ENCODE data around the gene SCRT2.
A peak's percentile ranks its signal among the peaks of the same experiment; 100 is the strongest.
"Not testable (repeated sequence)": the region's sequence is repeated elsewhere in the genome, so short reads cannot be mapped to it uniquely, and the experiment has no call there.

SCRT2 gene

DNA sequence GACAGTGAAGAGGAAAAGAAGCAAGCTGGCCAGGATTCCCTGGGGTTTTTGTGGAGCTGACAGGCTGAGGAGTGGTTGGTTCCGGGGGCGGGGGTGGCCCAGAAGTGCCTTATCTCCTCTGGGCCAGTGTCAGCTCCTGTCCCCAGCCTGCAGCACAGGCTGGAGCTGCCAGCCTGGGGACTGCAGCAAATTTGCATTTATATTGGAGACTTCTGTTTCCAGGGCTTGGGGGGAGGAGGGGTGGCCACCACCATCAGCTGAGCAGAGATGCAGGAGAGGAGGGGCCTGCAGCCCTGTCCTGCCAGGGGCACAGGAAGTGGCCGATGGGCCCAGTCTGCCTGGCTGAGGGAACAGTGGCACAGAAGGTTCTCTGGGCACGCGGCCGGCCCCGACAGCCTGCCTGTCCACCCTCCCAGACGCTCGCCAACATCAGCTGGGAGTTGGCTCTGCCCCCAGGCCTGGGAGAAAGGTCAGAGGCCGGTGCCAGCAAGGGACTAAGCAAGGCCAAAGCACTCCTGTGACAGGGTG is 24.3 kb upstream of the SCRT2 start:
- DNase-seq = no peak

DNA sequence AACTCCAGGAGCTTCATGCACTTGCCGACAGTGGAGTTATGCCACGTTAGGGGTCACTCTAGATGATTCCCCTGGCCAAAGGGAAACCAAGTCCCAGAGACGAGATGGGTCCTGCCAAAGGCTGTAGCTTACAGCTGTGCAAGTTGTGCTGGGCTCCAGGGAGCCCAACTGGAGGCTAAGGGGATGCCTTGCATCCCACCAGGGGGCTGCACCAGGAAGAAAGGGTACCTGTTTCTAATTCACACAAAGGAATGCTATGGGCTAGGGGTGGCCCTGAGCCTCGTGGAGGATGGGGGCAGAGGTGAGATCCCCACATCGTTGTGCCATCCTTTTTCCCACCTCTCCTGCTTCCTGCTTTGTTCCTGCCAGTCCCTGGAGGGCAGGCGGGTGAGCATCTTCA is 23.7 kb upstream of the SCRT2 start:
- no peak for DNase-seq

DNA sequence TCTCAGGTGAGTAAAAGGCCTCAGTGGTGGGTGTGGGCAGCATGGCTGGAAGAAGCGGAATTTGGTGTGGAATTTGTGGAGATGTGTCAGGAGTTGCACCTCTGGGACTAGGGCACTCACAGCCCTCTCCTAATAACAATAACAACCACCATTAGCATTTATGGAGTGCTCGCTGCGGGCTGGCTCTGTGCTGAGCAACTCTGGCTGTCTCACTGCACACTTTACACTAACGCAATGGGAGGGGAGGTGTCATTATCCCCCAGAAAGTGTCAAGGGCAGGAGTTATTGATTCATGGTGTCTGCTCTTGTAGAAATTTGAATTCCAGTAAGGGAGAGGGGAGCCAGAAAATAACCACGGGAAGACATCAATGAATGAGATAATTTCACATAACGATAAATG is 22.7 kb upstream of the SCRT2 start:
- no peak for DNase-seq

DNA sequence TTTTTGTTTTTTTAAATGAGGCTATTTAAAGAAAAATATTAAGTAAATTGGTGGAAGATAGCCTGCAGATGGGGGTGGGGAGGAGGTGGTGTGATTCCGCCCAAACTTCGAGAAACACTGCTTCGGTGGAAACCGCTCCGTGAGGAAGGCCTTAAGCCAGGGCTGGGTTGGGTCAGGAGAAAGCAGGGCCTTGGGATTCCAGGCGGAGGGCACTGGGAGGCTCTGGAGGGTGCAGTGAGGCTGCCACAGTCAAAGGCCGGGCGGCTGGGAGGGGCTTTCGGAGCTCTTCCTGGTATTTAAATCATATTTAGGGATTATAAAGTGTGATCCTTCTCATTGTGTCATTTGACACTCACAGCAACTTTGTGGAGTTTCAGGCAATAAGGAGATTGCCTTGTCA is 22.2 kb upstream of the SCRT2 start:
- no peak for DNase-seq

DNA sequence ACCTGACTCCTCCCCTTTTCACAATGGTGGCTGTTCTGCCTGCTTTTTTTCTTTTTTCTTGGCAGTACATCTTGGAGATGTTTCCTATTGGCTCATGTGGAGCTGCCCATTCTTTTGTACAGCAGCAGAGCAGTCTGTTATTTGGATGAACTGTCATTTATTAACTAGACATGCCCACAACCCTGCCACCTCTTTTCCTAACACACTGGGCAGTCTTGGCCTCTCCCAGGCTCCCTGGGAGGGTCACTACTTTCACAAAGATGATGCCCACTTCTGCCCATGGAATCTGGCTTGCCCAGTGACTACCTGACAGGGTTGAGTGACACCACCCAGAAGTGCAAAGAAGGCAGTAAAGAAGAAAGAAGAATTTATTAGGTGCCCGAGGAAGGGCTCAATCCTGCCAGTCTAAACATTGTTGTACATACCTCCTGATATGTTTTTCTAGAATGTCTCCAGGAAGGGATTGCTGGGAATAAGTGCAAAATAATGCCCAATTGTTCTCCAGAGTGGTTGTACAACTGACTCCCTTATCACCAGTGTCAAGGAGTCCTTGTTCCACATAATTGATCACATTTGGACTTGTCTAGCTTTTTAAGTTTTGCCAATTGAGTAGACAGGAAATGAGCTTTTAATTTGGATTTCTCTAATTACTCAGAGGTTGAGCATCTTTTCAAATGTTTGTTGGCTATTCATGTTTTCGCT is 19.7 kb upstream of the SCRT2 start:
- no peak for DNase-seq

DNA sequence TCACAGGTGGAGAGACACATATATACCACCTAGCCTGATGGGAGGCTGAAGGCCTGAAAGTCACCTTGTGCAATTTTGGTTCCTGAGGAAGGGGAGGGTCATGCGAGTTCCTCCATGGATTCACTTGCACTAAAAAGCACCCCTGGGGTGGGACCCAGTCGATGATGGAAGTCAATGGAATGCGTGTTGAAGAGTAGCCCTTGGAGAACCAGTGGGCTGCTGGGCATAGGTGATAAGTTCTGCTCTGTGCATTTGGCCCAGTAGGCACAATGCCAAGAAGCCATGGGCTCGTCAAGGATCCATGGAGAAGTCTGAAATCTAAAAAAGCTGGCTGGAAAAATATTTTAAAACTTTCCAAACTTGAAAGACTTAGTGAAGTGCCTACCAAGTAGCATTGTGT is 18.9 kb upstream of the SCRT2 start:
- DNase-seq = no peak

DNA sequence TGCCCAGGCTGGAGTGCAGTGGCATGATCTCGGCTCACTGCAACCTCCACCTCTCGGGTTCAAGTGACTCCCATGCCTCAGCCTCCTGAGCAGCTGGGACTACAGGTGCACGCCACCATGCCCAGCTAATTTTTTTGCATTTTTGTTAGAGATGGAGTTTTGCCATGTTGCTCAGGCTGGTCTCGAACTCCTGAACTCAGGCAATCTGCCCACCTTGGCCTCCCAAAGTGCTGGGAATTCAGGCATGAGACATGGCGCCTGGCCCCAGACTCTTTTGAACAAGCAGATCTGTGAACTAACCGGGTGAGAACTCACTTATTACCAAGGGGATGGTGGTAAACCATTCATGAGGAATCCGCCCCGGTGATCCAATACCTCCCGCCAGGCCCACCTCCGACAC is 18.2 kb upstream of the SCRT2 start:
- DNase-seq = not testable (repeated sequence)

DNA sequence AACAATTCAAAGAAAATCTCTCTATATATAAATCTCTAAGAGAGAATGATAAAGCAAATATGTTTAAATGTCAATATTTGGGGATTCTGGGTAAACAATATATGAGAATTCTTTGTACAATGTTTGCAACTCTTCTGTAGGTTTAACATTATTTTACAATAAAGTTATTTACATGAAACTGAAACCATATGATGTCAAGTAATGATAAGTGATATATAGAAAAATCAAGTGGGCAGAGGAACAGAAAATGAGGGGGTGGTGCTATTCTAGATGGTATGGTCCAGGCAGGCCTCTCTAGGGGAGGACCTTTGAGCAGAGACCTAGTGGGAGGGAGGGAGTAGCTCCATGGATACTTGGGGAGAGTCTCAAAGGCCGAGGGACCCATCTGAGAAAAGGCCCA is 16.4 kb upstream of the SCRT2 start:
- DNase-seq = no peak

DNA sequence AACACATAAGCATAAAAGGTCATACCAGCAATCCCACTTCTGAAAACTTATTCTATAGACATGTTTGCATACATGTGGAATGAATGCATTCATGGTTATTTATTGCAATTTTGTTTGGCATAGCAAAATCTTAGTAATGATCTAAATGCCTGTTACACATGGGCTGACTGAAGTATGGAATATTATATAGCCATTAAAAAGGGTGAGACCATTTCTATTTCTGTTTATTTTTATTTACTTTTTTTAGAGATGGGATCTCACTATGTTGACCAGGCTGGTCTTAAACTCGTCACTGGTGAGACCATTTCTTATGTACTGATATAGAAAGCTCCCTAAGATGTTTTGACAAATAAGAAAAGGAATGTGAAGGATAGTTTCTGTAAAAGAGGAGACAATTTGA is 14.3 kb upstream of the SCRT2 start:
- DNase-seq = no peak

DNA sequence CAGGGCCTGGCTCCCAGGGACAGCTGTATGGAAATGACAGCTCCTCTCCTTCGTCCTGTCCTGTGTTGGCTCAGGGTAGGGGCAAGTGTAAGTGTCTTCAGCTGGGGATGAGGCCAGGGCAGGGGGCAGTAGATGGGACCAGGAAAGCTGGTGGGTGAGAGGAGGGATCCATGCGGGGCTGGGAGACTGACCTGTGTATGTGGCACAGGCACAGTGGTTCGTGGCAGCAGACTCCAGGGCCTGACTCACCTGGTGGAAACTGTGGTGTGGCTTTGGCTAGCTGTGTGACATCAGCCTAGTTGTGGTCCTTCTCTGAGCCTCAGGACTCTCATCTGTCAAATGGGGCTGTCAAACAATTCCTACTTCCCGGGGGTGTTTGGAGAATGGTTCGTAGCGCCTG is 13.7 kb upstream of the SCRT2 start:
- DNase-seq = no peak

DNA sequence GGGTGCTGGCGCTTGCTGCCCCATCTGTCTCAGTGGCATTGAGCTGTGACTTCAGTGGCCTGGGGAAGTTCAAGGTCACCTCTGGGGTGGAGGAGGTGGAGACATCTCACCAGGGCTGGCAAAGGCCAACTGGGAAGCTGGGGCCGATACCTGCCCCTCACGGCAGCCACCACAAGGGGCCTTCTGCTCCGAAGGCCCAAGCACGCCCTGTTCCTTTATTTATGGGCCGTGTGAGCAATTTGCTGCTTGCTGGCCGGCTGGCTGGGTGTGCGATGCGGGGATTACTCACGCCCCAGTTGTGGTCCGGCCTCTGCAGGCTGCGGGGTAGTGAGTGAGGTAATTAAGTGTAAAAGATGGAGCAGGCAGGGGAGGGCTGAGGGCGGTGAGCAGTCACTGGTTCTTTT is 13.2 kb upstream of the SCRT2 start:
- peak in 1 of 2 experiments; percentile 33 for DNase-seq

DNA sequence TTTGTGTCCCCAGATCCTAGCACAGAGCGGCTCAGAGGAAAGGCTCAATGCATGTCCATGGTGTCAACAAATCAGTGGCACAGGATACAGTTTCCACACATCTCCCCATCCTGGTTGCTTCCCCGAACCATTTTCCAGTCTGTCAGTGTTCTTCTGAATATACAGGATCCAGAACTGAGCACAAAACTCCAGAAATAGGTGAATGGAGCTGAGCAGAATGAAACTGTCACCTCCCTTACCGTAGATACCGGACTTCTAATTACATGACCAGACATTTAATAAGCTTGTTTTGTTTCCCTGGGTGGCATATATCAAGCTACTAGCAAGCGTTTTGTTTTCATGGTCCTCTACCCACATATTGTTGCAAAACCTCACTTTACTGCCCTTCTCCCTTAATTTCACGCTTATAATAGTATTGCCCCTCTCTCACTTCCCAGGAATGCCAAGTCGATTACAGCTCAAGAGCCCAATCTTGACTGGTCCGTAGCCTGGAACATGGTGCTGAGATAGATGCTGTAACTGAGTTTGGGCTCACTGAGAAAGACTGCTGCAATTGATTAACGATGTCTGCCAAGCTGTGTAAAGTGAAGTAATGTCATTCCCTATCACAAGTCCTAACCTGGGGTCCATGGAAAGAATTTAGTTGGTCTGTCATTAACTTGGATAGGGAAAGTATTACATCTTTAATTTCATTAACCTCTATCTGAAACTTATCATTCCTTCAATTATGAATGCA is 12.0 kb upstream of the SCRT2 start:
- DNase-seq = no peak

DNA sequence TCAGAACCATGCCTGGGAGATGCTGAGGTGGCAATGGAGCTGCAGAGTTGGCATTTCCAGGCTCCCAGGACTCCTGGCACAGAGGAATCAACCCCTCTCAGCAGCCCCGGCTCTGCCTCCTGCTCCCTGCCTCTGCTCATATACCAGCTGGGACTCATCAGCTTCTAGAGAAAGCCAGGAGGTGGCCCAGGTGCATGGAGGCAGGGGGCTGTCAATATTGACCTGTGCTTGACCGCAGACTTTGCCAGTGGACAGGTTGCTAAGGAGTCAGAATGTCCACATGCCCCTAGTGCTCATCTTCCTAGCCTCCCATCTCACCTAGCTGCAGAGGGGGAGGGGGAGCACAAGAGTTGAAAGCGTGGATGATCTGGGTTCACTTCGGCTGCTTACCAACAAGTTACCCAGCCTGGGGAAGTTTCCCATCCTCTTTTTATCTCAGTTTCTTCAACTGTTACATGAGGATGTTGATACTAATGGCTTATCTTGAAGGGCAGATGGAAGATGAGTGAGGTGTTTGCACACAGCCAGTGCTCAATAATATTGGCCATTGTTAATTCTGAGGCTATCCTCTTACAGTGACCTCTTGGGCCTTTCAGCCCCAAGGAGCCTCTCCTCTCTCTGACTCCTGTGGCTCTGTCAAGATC is 9.2 kb upstream of the SCRT2 start:
- DNase-seq = no peak

DNA sequence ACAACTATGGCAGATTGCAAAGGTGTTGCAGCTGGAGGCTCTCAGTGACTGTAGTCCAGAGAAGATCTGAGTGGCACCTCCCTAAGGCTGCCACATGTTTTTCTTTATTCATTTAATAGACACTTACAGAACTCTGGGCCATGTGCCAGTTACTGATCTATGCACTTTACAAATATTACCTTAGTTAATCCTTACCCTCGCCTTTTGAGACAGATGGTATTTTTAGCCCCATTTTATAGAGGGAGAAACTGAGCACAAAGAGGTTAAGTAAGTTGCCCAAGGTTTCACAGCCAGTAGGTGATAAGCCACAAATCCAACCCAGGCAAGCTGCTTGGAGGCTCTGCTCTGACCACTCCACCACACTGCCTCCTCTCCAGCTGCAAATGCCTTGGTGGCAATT is 6.5 kb upstream of the SCRT2 start:
- no peak for DNase-seq

DNA sequence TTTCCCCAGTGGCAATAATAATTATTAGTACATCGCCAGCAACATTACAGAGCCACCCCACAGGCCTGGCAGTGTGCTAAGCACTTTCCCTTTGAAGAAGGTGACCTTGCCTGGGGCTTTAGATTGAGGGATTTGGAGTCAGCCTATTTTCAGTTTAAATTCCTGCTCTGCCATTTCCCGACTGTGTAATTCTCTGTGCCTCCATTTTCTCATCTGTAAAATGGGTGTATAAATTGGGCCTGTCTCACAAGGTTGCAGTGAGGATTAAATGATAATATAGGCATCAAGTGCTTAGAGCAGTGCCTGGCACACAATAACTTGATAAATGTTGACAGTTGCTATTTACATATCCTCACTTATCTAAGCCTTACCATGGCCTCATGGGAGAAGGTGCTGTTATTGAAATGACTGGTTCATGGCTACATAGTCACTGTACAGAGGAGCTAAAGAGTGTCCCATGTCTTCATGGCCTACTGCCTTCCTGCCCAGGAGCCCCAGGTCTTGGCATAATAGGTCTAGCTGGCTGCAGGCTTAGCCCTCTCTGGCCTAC is 5.1 kb upstream of the SCRT2 start:
- DNase-seq = no peak

DNA sequence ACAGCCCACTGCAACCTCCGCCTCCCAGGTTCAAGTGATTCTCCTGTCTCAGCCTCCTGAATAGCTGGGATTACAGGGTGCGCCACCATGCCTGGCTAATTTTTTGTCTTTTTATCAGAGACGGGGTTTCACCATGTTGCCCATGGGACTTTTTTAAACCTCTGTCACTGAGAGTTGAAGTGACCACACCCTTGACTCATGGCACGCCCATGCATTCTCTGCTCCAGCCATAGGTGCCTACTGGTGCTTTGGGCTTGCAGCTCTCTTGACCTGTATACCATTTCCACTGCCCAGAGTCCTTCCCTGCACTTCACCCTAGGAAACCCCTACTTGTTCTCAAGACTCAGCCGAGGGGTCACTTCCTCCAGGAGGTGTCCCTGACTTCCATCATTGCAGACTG is 2.4 kb upstream of the SCRT2 start:
- DNase-seq = no peak

DNA sequence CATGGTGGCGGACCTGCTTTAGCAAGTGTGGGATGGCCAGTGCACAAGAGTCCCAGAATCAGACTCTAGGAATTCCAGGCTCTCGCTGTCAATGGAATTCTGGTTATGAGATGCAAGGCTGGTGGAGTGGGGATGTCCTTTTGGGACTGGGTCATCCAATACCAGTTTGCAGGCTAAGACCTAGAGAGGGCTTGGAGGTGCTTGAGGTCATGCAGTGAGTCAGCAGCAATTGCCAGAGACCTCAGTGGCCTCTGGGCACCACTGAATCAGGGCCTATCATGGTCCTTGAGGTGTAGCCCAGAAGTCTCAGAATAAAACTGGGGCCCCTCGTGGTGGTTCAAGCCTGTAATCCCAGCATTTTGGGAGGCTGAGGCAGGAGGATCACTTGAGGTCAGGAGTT is 1.4 kb upstream of the SCRT2 start:
- DNase-seq = no peak

DNA sequence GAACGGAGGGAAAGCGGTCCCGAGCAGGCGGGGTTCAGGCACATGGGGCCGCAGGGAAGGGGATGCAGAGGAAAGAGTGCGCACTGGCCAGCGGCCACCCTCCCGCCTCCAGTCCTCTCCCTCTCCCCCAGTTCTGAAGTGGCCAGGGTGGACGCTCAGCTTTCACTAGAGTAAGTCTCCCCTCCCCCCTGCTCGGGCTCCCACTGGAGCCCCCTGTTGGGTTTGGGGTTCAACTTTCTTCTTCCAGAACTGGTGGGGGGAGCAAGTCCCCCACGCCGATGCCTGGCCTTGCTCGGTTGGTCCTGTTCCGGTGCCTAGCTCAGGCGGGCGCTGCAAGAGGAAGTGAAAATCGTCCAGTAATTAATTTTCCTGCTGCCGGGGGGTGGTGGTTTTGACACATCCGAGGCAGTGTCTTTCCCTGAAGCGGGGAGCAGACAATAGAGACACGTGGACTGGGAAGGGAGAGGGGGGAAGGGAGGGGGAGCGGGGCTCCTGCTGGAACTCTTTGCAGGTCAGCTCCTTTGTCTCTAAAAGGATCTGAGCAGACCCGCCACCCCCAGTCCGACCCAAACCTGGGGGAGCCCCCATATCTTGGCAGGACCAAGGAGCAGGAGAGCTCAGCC is 824 bp upstream of the SCRT2 start:
- DNase-seq = no peak

DNA sequence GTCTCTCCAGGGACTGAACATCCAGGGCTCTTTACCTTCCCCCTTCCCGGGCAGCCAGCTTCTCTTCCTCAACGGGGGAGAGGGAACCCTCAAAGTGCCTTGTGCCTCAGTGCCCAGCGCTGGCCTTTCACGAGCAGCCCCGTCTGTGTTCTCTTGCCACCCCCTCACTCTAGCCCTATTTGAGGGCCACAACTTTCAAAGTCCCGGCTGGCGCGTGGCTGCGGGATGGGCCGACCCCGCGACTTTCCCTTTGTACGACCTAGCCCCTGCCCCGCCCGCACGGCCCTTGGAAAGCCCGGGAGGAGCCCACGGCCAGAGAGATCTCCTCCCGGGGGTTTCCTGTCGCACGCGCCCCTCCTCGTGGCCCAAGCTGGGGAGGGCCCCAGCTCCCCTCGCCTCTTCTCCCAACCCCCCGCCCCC is 559 bp downstream of the SCRT2 start:
- DNase-seq = no peak

DNA sequence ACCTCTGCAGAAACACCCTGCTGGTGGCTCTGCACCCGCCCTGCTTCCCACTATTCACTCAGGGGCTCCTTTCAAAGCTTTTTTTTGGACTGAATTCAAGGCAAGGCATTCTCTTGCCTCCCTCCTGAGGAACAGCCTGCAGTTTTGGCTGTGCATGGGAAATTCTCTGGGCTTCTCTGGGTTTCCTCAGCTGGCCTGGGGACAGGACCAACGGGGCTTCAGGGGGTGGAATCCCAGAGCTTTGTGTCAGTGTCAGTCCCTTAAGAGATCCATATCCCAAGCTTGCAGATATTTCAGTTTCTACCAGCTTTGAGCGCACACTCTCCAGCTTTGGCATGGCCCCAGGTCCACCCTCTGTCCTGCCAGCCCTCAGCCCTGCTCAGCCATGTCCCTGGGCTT is 2.0 kb downstream of the SCRT2 start:
- no peak for DNase-seq

DNA sequence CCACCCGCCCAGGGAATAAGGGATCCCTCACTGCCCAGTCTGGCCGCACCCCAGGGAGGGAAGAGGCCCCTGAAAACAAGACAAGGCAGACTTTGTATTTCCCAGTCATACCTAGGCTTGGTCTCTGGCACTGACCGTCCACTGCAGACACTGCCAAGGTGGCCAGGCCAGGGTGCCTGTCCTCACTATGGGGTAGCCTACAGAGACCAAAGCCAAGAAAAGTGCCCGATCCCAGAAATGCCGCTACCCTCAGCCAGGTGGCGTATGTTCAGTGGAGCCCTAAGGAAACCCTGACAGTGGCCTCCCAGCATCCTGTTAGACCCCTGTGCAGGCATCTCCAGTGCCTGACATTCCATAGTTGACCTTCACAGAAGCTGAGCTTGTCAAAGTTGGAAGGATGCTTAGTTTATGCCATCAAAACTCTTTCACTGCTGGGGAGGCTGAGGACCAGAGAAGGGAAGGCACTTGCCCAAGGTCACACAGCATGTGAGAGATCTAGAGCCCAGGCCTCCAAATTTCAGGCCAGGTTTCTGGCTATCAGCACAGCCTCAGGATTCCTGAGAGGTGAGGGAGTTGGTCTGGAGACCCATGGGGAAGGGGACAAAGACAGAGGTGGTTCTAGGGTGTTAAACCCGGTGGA is 2.5 kb downstream of the SCRT2 start:
- peak; percentile 5 to 21 for DNase-seq

DNA sequence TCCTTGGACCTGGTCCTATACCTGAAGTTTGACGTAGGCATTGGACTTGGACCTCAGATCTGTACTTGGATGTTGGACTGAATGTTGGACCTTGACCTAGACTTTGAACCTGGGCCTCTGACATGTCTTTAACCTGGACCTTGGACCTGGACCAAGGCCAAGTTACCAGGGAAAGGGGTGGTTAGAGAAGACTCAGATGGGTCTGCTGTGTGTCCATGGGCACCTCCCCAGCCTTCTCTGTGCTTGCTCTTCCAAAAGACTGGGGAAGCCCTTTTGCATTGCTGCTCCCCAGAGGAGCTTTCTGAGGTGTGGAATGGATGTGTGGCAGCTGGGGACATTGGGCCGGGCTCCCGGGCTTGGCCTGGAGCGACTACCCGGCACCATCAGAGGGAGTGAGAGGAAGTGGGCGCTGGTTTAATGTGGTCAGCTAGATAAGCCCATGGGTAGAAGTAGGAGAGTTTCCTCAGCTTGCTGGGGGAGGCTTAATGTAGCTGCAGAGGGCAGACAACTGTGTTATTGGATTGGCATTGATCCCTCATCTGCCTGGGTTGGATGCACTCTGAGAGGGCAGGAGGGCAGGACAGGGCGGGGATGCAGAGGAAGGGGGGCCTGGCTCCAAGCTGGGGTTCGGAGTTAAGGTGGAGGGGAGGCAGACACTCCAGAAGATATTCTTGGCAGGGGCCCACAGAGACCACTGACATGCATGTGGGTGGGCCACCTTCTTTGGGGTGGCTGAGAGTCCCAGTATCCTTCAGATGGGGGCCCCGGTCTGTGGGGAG is 4.2 kb downstream of the SCRT2 start:
- DNase-seq = no peak
